ENCODE measurements around the gene ZNF492.
"Not testable (repeated sequence)": the region's sequence is repeated elsewhere in the genome, so short reads cannot be mapped to it uniquely, and the experiment has no call there.

ZNF492 gene

DNA sequence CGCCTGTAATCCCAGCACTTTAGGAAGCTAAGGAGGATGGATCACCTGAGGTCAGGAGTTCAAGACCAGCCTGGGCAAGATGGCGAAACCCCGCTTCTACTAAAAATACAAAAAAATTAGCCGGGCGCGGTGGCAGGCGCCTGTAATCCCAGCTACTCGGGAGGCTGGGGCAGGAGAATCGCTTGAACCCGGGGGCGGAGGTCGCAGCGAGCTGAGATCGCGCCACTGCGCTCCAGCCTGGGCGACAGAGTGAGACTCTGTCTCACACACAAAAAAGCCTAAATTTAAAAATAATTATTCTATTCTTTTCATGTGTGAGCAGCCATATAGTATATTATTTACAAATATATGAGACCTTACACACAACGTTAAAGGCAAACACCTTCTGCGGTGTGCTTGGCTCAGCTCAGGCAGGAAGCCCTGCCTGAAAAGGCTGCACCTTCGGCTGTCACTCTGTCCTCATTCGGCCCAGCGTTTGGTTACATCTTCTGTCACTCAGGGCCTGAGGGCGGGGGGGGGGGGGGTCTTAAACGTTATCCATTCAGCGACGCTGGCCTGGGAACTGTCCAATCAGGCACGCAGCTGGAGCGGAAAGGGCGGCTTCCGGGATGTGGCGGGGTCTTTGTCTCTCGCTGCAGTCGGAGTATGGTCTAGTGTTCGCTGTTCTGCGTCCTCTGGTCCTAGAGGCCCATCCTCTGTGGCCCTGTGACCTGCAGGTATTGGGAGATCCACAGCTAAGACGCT is at the start of gene ZNF492:
Gene ZNF492 (plus strand): TSS at position 619 of the 744 bp plus-strand sequence. CDS start 19,076 bp downstream, outside the sequence.
- peak within 1 kb of the TSS; percentile 61 for H3K4me3 ChIP-seq (ENCODE audit: low read depth, low read length)
- peak; percentile 91 for DNase-seq (ENCODE audit: low read depth, low spot score)
- in situ Hi-C loops (cut with HindIII; ENCODE audit: low sequenced_read_pairs), result not testable (repeated sequence)

DNA sequence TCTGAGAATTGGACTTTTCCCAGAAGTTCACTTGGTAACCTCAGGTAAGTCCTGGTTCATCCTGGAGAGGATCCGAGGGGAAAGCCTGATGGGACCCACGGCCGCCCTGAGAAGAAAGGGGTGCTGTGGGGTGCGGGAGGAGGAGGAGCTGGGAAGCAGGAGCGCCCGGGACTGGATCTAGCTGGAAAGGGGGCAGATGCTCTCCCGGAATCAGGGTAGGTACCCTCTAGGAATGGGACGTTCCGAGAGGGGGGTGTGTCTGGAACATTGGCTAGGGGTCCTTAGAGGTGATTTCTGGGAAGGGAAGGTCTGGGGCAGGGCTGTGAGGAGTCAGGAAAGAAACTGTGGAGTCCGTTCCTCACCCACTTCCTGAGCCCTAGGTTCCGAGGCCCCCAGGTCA is 38.7 kb upstream of the ZNF492 start:
- no peak overlapping the region for H3K4me3 ChIP-seq (ENCODE audit: low read depth, low read length)
- in situ Hi-C loops (cut with HindIII; ENCODE audit: low sequenced_read_pairs), result no loop called here
- no peak for DNase-seq (ENCODE audit: low read depth, low spot score)
- TF ChIP-seq, protein P1, sequence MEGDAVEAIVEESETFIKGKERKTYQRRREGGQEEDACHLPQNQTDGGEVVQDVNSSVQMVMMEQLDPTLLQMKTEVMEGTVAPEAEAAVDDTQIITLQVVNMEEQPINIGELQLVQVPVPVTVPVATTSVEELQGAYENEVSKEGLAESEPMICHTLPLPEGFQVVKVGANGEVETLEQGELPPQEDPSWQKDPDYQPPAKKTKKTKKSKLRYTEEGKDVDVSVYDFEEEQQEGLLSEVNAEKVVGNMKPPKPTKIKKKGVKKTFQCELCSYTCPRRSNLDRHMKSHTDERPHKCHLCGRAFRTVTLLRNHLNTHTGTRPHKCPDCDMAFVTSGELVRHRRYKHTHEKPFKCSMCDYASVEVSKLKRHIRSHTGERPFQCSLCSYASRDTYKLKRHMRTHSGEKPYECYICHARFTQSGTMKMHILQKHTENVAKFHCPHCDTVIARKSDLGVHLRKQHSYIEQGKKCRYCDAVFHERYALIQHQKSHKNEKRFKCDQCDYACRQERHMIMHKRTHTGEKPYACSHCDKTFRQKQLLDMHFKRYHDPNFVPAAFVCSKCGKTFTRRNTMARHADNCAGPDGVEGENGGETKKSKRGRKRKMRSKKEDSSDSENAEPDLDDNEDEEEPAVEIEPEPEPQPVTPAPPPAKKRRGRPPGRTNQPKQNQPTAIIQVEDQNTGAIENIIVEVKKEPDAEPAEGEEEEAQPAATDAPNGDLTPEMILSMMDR (IDR thresholded peaks at IDR 0.05; ENCODE audit: low read depth, low read length), result no peak

DNA sequence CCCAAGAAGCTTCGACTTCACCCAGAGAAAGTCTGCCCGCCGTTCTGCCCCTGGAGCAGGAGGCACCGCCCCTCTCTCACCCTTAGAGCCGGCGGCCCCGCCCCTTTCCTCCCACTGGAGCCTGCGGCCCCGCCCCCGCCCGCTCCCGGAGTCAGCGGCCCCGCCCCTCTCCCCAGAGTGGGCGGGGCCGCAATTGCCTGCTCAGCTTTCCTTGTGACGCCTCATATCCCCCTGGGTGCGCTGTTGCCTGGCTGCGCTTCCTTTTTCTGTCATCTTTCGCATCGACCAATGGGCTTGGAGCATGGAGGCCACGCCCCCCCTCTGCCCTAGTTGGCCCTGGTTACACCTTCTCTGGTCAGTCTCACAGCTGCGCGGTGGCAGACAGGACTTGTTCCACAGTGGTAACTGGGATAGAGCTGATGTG is 38.2 kb upstream of the ZNF492 start:
- DNase-seq (ENCODE audit: low read depth, low spot score), result no peak
- H3K4me3 ChIP-seq (ENCODE audit: low read depth, low read length), result no peak overlapping the region
- in situ Hi-C loops (cut with HindIII; ENCODE audit: low sequenced_read_pairs), result no loop called here
- TF ChIP-seq, protein P1 (IDR thresholded peaks at IDR 0.05; ENCODE audit: low read depth, low read length), result no peak

DNA sequence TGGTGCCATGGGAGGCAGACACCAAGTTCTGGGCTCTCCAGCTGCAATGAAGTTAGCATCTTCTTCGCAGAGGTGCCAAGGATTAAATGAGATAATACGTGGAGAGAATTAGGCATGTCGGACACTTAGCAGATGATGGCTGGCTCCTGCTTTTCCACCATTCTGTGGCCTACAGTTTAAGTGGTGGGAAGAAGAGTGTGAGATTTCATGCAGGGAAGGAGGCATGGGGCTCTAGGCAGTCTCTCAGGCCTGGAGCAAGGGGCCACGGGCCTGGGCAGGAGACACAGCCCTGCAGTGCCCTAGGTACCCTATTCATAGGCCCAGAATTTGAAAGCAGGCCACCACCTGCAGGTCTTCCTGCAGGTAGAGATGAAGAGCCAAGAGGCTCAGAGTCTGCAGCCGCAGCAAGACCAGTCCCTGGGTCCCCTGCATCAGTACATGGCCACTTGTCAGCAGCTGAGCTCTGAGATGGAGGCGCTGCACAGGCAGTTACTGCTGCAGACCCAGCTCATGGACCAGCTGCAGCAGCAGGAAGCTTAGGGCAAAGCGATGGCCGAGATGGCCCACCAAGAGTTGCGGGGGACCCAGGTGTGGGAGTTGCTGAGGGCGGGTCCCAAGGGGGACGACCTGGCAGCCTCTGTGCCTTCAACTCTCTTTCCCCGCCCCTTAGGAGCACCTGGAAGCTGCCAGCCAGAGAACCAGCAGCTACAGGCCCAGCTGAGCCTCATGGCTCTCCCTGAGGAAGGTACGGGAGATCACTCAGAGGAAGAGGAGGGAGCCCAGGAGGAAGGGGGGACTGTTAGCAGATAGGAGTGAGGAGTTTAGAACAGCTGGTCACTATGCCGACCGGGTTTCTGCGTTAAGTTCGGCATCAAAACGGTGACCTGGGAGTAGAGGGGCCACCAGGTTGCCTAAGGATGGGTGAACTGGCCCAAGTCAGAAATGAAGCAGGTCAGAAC is 33.2 kb upstream of the ZNF492 start:
- TF ChIP-seq, protein P1 (IDR thresholded peaks at IDR 0.05; ENCODE audit: low read depth, low read length), result no peak
- in situ Hi-C loops (cut with HindIII; ENCODE audit: low sequenced_read_pairs), result no loop called here

DNA sequence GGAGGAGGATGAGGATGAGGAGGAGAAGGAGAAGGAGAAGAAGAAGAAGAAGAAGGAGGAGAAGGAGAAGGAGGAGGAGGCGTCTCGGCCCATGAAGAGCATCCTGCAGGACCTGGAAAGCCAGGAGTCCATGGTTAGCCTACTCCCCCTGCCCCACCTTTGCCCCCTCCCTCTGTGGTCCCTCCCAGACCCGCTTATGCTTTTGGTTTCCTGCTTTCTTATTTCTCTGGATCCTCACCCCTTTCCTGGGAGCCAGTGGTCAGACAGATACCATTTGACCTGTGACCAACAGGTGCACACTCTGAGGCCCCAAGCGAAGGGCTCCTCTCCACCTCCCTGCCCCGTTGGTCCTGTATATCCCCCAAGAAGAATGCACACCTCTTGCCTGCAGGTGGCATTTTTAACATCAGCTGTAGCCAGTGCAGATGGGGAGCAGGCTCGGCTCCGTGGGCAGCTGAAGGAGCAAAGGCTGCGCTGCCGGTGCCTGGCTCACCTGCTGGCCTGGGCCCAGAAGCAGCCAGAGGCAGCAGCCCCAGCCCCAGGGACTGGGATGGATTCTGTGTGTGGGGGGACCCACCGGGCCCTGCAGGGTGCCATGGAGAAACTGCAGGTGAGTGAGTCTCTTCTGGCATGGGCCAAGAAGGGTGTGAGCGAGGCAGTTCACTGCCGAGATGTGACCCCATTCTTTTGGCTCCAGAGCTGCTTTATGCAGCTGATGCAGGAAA is 32.1 kb upstream of the ZNF492 start:
- TF ChIP-seq, protein P1 (IDR thresholded peaks at IDR 0.05; ENCODE audit: low read depth, low read length), result no peak
- H3K4me3 ChIP-seq (ENCODE audit: low read depth, low read length), result no peak overlapping the region
- no peak for DNase-seq (ENCODE audit: low read depth, low spot score)
- in situ Hi-C loops (cut with HindIII; ENCODE audit: low sequenced_read_pairs), result no loop called here

More for the DNA sequence above, 33.2 kb upstream of the ZNF492 start:
- H3K4me3 ChIP-seq (ENCODE audit: low read depth, low read length), result no peak overlapping the region
- no peak for DNase-seq (ENCODE audit: low read depth, low spot score)

DNA sequence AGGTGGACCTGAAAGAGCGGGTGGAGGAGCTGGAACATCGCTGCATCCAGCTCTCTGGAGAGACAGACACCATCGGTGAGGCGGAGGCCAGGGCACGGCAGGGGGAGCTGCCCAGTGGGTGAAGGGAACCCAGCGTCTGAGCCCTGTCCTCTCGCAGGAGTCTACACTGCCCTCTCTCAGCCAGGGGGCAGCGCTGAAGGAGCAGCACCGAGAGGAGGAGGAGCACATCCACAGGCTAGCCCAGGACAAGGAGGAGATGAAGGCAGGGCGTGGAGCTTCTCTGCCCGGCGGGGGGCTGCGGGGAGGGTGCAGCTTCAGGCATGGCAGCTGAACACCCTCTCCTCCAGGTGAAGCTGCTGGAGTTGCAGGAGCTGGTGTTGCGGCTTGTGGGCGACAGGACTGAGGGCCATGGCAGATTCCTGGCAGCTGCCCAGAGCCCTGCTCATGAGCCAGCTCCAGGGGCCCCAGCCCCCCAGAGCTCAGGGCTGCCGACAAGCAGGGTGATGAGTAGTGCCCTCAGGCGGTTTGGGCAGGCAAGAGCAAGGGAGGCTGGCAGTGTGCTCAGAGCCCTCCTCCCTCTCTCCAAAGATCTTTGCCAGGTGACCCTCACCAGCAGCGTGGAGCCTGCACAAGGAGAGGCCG is 31.4 kb upstream of the ZNF492 start:
- no peak for DNase-seq (ENCODE audit: low read depth, low spot score)
- no peak overlapping the region for H3K4me3 ChIP-seq (ENCODE audit: low read depth, low read length)
- in situ Hi-C loops (cut with HindIII; ENCODE audit: low sequenced_read_pairs), result no loop called here
- TF ChIP-seq, protein P1 (IDR thresholded peaks at IDR 0.05; ENCODE audit: low read depth, low read length), result no peak

Data from astrocyte of the spinal cord (primary cell).